AG04450 (cell line): Measurements from ENCODE around the gene POLA2. TPM values are rescaled to one million over a fixed set of nuclear protein-coding genes. Genes with fewer than 3 reads are reported as not detected.
"Not testable (repeated sequence)": the region's sequence is repeated elsewhere in the genome, so short reads cannot be mapped to it uniquely, and the experiment has no call there.

Source experiments
- CTCF ChIA-PET: fragments of 300-600, 350-600 bp; formaldehyde crosslinking; extraction: SDS; loops from one replicate; lab custom pipeline; 2022; ENCODE audit warnings: antibody characterized with exemption, inconsistent platforms; lab: Charles Lee
- POLR2A ChIA-PET: fragments of 350-600 bp; formaldehyde crosslinking; extraction: SDS; loops from one replicate; lab custom pipeline; 2021; ENCODE audit warnings: antibody characterized with exemption, inconsistent platforms; lab: Yijun Ruan, JAX
- DNase-seq: peaks from one replicate; pipeline ENCODE4 v3.0.0-alpha.2; 2011; ENCODE audit warnings: low read depth, low spot score
- H3K27ac ChIP-seq: one replicate; pipeline ENCODE4 v1.5.1; 2012; ENCODE audit warnings: low read depth, low read length, control low read depth
- H3K27me3 ChIP-seq: one replicate; pipeline ENCODE4 v1.6.0; 2012; ENCODE audit warnings: low read length; ENCODE audit not compliant: control insufficient read depth, insufficient read depth
- H3K4me3 ChIP-seq: 2 replicates; pipeline ENCODE4 v1.5.1; 2011; ENCODE audit warnings: mild to moderate bottlenecking, low read depth, low read length, control low read depth
- H3K9me3 ChIP-seq: 2 replicates; pipeline ENCODE4 v1.5.1; 2012; ENCODE audit warnings: low read length; ENCODE audit not compliant: control insufficient read depth, insufficient read depth
- CTCF ChIP-seq: IDR thresholded peaks from 2 replicates; pipeline ENCODE4 v1.5.1; 2011; ENCODE audit warnings: low read depth, low read length, control low read depth, inconsistent platforms
- polyA plus RNA-seq: library from polyadenylated mRNA; depleted of rRNA; stranded (reverse); fragments of >200 nt; gene quantifications from 2 replicates; pipeline ENCODE4 v1.2.3, GENCODE V29; 2011

POLA2 gene
- polyA plus RNA-seq, 1 experiment: 14.1 TPM

- POLR2A ChIA-PET: interaction anchor here (0.6 to 2.3 kb wide), 4 partner anchors 40 to 68 kb away, joined by 3 to 25 read pairs (median 4); partner anchors contain the start of gene POLA2
- H3K27me3 ChIP-seq: no peaks in the 10 kb centered on the region
- no peak for TF ChIP-seq CTCF
- DNase-seq: no peak
- H3K27ac ChIP-seq: no peak overlapping the region
- no peaks in the 10 kb centered on the region for H3K9me3 ChIP-seq
- no peak overlapping the region for H3K4me3 ChIP-seq
- CTCF ChIA-PET: interaction anchor here (1.0 to 13.8 kb wide), 18 partner anchors 9 to 190 kb away, joined by 3 to 506 read pairs (median 10); partner anchors contain the start of genes CAPN1, CDC42EP2 and POLA2
These were observed 68.8 kb downstream of the POLA2 start for GRCh38 chr11:65330544-65330943.

- not testable (repeated sequence) for DNase-seq, H3K27ac ChIP-seq, H3K27me3 ChIP-seq, H3K4me3 ChIP-seq, H3K9me3 ChIP-seq
- CTCF ChIA-PET: interaction anchor here (1.0 to 13.8 kb wide), 6 partner anchors 16 to 127 kb away, joined by 3 to 506 read pairs (median 8); partner anchors contain the start of gene CDC42EP2
- POLR2A ChIA-PET: interaction anchor here (0.6 to 3.2 kb wide), 5 partner anchors 11 to 115 kb away, joined by 4 to 47 read pairs (median 5); partner anchors contain the start of gene CDC42EP2
These were observed 70.8 kb downstream of the POLA2 start for GRCh38 chr11:65332591-65332990.

- Histone ChIP-seq H3K27ac (peak overlapping the region; percentile 21), H3K27me3 (no peaks in the 10 kb centered on the region), H3K9me3 (no peaks in the 10 kb centered on the region), H3K4me3 (peak overlapping the region; percentile 93)
- POLR2A ChIA-PET: interaction anchor here (0.6 to 1.2 kb wide), 2 partner anchors 10 to 166 kb away, joined by 3 to 4 read pairs; no protein-coding TSS in a partner anchor
- DNase-seq: no peak
- TF ChIP-seq CTCF: no peak
- CTCF ChIA-PET: interaction anchor here (1.1 to 13.8 kb wide), 5 partner anchors 18 to 177 kb away, joined by 3 to 506 read pairs (median 9); partner anchors contain the start of gene CDC42EP2
These were observed 73.0 kb downstream of the POLA2 start for GRCh38 chr11:65334696-65335295.

GRCh38 chr11:65338676-65339075 is 76.9 kb downstream of the POLA2 start:
- Histone ChIP-seq H3K9me3 (no peaks in the 10 kb centered on the region), H3K27ac (no peak overlapping the region), H3K27me3 (no peaks in the 10 kb centered on the region), H3K4me3 (no peak overlapping the region)
- TF ChIP-seq CTCF: no peak
- no peak for DNase-seq
- POLR2A ChIA-PET: no interaction called here
- CTCF ChIA-PET: interaction anchor here (0.8 to 3.2 kb wide), 3 partner anchors 9 to 63 kb away, joined by 4 to 18 read pairs (median 5); no protein-coding TSS in a partner anchor

GRCh38 chr11:65340226-65340625 is 78.5 kb downstream of the POLA2 start:
- no peaks in the 10 kb centered on the region for H3K9me3 ChIP-seq
- H3K27me3 ChIP-seq: no peaks in the 10 kb centered on the region
- H3K27ac ChIP-seq: no peak overlapping the region
- H3K4me3 ChIP-seq: no peak overlapping the region
- CTCF ChIA-PET: interaction anchor here (0.6 to 3.2 kb wide), 3 partner anchors 11 to 65 kb away, joined by 3 to 18 read pairs (median 6); no protein-coding TSS in a partner anchor
- DNase-seq: no peak
- POLR2A ChIA-PET: no interaction called here
- no peak for TF ChIP-seq CTCF
